CD4-positive, alpha-beta T cell treated with Interleukin-4 for 1 hour (primary cell): ENCODE measurements around the gene ACTG1.

ENCODE experiments used
- DNase-seq, 2 donors: peaks; one replicate each; pipeline ENCODE4 v3.0.0-alpha.2; 2020 to 2022

The ACTG1 gene

DNA sequence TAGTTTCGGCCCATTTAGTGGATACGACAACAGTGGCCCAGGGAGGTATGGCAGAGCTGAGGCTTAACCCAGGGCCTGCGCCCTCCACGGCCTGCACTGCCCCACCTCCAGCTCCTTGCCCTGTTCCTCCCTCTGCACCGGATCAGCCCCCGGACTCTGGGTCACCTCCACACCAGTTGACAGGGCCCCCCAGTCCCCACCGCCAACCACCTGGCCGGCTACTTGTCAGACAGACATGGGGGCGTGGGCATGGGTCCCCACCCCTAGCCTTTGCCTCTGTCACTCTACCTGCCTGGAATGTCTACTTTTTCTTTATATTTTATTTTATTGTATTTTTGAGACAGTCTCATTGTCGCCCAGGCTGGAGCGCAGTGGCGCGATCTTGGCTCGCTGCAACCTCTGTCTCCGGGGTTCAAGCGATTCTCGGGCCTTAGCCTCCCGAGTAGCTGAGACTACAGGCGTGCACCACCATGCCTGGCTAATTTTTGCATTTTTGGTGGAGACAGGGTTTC is 3.0 kb upstream of the ACTG1 start:
- DNase-seq, result no peak

DNA sequence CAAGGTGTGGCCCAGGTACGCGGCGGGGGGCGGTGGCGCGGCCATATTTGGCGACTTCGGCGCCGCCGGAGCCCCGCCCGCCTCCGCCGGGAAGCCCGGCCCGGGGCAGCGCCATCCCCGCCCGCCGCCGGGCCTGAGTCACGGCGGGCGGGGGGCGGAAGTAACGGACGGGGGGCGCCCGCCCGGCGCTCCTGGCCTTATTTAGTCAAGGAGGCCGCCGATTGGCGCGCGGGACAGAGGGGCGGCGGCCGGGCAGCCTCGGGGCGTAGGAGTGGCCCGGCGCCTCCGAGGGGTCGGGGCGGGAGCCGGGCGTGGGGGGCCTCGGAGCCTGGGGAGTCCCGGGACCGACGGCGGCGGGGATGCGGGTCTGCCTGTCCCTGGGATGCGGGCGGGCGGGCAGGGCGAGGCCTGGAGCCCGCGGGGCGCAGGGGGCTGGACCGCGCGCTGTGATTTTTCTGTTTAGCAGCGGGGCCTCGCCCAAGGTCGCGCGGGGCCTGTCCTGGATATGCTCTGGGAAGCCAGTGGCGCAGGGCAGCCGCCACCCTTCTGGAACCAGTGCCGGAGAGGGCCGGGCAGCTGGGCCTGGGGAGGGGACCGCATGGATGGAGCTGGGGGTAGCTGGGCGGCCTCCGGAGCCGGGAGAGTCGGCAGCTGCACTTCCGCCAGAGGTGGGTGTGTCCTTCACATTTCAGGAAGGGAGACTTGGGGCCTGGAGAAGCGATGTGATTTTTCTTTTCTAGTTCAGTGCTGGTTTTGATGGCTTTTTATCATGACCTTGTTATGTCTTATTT is 2.3 kb upstream of the ACTG1 start:
- peak; percentile 67 to 74 for DNase-seq

DNA sequence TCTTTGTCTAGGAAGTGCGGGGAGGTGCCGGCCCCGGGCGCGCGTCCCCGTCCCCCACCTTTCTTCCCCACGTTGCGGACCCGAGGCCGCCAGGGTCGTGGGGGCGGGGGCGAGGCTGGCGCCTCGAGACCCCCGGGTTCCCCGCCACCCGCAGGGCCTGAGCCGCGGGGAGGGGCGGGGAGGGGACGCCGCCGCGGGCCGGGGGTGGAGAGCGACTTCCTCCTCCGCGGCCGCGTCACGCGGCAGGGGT is 1.8 kb upstream of the ACTG1 start:
- DNase-seq, result no peak

DNA sequence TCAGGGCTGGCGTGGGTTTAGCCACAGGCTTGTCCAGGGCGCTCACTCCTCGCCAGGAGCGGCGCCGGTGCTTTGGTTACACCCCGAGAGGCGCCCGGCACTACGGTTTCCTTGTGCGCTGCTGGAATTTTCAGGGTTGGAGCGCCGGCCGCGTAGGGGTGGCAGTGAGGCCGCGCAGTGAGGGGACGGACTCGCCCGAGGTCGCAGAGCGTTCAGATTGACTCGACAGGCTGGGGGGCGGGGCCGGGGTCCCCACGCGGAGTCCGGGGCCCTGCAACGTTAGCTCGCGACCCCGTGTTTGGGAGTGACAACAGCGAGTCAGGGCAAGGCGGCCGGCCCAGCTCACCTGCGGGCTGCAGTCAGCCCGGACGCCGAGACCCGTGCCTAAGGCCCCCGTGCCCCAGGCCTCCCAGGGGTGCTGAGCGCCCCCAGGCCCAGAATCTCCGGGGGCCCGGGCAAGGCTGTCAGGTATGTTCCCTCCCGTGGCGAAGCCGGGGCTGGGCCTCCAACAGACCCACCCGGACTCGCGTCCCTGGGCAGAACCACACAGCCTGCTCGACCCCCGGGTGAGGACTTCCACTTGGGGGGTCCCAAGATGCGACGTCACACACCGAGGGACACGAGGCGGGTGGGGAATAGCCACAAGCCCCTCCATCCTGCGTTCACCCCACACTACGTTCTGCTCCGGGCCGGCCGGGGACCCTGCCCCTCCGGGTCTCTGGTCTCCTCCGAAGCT is 1.3 kb upstream of the ACTG1 start:
- peak in 1 of 2 donors; percentile 25 for DNase-seq

DNA sequence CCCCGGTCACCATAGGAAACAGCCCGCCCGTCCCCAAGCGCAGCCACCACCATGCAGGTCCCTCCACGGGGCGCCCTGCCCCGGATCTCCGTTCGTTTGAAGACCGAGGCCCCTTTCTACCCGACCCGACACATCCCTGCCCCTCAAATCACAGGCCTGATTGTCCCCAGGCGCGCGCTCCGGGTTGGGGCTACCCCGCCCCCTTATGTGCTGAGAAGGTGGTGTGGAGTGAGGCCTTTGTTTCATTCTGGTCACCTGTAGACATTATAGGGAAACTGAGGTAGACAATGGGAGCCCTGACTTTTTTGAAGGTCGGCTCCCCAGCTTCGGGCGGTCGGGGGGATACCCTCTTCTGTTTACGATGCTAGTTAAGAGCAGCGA is 763 bp upstream of the ACTG1 start:
- peak; percentile 60 to 64 for DNase-seq

DNA sequence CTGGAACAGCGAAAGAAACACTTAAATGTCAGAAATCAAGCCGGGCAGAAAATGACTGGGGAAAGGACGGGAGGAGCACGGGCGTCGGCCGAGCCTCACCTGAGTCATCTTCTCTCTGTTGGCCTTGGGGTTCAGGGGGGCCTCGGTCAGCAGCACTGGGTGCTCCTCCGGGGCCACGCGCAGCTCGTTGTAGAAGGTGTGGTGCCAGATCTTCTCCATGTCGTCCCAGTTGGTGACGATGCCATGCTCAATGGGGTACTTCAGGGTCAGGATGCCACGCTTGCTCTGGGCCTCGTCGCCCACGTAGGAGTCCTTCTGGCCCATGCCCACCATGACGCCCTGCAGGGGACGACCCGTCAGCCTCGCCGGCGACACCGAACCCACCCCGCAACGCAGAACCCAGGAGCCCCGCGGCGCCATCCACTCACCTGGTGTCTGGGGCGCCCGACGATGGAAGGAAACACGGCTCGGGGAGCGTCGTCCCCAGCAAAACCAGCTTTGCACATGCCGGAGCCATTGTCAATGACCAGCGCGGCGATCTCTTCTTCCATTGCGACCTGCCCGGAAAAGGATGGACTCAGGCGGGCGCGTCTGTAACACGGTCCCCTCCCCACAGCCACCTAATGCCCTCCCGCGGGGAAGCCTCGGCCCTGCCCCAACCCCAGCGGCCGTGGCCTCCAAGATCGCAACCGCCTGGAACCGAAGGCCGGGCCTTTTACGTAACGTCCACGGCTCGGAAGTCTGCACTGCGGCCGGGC is 616 bp downstream of the ACTG1 start:
- no peak for DNase-seq

DNA sequence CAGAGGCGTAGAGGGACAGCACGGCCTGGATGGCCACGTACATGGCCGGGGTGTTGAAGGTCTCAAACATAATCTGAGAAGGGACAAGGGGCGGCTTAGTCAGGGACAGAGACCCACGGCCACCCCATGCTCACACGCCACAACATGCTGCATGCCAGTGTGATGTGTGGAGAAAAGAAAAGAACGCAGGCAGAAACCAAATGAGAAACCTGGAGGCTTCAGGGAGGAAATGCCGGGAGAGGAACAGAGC is 1.1 kb downstream of the ACTG1 start:
- DNase-seq, result peak in 1 of 2 donors; percentile 27

DNA sequence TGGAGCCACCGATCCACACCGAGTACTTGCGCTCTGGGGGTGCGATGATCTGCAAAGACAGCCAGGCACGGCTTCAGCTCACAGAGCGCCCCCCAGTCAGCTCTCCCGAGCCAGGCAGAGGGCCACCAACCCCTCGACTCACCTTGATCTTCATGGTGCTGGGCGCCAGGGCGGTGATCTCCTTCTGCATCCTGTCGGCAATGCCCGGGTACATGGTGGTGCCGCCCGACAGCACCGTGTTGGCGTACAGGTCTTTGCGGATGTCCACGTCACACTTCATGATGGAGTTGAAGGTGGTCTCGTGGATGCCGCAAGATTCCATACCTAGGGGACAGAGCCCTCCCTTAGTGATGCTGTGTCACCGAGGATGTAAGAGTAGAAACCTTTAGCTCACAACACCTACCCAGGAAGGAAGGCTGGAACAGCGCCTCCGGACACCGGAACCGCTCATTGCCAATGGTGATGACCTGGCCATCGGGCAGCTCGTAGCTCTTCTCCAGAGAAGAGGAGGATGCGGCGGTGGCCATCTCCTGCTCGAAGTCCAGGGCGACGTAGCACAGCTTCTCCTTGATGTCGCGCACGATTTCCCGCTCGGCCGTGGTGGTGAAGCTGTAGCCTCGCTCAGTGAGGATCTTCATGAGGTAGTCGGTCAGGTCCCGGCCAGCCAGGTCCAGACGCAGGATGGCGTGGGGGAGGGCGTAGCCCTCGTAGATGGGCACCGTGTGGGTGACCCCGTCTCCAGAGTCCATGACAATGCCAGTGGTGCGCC is 1.6 kb downstream of the ACTG1 start:
- peak in 1 of 2 donors; percentile 48 for DNase-seq

DNA sequence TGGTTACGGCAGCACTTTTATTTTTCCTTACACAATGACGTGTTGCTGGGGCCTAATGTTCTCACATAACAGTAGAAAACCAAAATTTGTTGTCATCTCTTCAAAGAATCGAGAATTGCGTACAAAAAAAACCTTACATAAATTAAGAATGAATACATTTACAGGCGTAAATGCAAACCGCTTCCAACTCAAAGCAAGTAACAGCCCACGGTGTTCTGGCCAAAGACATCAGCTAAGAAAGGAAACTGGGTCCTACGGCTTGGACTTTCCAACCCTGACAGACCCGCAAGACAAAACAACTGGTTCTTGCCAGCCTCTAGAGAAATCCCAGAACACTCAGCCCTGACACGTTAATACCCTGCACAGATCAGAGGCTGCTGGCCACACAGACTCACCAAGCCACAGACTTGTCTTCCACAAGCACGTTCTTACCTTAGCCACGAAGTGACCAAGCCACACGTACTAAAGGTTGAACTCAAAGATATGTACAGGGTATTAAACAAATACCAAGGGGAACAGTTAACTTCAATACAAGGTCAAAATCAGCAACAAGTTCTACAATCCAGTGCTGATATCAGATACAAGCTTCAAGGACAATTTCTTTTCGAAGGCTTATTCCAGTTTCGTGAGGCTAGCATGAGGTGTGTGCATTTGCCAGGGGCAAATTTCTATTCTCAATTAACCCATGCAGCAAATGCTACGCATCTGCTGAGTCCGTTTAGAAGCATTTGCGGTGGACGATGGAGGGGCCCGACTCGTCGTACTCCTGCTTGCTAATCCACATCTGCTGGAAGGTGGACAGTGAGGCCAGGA is 2.4 kb downstream of the ACTG1 start:
- DNase-seq, result no peak

DNA sequence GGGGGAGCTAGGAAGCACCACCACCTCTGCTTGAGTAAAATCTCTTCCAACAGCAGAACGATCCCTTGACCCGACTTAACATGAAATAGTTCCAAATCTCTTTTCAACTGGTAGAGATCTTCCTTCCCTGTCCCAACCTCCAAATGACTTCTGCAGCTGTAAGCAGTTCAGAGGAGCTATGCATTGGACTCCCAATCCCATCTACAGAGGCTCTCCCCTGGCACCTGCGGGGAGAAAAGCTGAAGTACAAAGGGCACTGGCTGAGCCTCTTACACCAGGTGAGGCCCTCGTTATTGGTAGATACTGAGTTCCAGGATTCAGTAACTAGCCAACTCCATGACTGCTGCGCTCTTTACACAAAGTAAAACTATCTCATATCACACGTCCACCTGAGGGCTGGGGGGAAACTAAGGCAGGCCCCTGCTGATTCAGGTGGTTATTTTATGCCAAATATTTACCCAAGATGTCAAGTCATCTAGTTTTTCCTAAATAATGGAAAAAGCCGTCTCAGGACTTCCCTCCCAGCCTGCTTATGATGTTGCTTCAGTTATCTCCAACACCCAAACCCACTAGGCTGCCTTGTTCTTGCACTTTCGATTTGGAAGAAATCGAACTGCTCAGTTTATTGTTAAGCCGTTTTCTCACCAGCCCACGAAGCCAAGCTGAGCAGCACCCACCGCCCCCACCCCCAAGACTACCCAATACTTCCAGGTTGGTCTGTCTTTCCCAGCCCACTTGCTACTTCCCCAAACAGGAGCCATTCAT is 3.2 kb downstream of the ACTG1 start:
- peak; percentile 38 to 62 for DNase-seq

DNA sequence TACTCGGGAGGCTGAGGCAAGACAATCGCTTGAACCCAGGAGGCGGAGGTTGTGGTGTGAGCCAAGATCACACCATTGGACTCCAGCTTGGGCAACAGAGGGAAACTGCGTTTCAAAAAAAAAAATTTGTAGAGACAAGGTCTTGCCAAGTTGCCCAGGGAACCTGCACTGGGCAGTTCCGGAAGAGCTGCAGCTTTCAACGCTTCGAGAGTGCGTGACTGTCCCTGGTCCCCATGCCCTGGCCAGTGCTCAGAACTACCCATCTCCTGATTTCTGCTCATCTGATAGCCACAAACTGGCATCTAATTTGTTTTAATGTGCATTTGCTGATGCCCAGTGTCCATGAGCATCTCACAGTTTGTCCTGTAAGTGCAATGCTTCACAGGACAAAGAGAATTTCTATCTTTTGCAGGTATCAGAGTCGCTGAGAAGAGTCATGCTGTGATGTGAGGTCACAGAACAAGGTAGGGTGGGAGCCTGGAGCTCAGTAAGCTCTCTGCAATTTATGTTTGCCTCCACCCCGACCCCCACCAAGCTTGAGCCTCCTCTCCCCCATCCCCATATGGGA is 3.9 kb downstream of the ACTG1 start:
- no peak for DNase-seq

DNA sequence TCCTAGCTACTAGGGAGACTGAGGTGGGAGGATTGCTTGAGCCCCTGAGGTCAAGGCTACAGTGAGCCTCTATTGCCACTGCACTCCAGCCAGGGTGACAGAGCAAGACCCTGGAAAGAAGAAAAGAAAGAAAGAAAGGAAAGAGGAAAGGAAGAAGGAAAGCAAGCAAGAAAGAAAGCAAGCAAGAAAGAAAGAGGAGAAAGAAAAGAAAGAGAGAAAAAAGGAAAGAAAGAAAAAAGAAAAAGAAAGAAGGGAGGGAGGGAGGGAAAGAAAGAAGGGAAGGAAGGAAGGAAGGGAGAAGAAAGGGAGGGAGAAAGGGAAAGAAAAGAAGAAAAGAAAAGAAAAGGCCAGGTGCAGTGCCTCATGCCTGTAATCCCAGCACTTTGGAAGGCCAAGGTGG is 9.0 kb downstream of the ACTG1 start:
- no peak for DNase-seq

DNA sequence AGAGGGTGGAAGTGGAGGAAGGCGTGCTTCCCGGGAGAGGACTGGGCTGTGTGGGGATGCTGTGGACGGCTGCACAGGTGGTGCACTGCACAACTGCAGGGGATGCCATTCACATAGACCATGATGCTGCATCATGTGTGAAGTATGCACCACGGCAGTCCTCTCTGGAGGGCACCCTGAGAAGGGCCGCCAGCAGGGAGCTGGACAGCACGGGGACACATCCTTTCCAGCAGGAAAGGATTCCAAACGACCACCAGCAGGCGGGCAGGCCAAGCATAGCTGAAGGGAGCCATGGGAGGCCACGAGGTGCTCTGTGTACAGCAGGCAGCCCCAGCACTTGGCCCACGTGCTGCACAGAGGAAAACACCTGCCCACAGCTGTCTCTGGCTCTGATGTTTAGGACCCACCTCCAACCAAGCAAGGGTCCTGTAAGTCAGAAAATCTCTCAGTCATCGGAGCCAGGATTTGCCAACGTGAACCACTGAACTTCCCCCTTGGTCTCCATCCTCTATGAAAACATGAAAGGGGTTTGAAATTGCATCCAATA is 10.1 kb downstream of the ACTG1 start:
- no peak for DNase-seq

DNA sequence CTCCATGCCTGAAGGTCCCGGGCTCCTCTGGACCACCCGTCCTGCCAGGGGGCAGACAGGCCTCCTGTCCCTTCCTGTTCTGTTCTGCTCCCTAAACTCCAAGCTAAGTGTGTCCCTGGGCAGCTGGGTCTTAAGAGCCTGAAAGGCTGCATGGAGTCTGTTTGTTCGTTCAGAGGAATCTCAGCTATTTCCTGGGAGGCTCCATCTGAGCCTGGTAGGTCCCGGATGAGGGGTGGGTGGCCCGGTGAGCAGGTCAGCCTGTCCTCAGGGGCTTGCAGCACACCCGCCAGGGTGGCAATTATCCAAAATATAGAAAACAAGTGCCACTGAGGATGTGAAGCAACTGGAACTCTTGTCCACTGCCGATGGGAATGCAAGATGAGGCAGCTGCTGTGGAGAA is 12.6 kb downstream of the ACTG1 start:
- DNase-seq, result no peak

DNA sequence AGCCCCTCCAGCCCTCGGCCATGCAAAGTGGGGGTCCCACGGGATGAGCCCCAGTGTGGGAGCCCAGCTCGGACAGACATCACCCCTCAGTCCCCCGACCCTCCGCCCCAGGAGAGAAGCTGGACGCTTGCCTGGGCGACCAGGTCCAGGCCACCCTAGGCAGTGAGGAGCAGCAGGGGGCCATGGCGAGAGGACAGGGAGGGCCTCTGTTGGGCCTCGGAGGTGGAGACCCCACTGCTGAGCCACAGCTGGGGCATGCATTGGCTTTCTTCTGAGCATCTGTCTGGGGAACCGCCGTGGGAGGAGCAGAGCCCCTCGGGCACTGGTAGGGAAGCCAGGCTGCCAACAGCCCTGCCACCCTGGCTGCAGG is 13.0 kb downstream of the ACTG1 start:
- DNase-seq, result no peak

DNA sequence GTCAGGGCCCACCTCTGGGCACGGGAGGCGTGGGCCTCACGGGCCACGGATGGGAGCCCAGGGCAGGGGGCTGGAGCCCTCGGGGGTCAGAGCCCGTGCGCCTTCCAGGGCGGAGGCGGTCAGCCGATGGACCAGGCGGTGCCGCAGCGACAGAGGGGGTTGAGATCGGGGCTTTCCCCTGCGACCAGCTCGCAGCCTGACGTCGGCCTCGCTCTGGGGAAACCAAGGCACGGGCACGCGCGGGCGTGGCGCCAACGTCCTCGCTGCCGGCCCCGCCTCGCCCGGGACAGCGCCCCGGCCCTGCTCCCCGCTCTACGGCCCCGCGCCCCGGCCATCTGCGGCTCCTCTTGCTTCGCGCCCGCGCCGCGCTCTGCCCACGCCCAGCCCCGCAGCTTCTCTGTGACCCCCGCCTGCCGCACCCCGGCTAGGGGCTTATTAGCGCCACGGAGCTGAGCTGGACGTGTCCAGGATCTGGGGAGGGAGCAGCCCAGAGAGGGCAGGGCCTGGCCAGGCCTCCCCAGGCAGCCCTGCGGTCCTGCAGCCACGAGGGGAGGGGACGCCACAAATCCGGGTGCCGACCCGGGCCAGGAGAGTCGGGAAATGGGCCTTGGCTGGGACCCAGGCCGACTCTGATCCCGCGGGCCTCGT is 13.5 kb downstream of the ACTG1 start:
- no peak for DNase-seq

DNA sequence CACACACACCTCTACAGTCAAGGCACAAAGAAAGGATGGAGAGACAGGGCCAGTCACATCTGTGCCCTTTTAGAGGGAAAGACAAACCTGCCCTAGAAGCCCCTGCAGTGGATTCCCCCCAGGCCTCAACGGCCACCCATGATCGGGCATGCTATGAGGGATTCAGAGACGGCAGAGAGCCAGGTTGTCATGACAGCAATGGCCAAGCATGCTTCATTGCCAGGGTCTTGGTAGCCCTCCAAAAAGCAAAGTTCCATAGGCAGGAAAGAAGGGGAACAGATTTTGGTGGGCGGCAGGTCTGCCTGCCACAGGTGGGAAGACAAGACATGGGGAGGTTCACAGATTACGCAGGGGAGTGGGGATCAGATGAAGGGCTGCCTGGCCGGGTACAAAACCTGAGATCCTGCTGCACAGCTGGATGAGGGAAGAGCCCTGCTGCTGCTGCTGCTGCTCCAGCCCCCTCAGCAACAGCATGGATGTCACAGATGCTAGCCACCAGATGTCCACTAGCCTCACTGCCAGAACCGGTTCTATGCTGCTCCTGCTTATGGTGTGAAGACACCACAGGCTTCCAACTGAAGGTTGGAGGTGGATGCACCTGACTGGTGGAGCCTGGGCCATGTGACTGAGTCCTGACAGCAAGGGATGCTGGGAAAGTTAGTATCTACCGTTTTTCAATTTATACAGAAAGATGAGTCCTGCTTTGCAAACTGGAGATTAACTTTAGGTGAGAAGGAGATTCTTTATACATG is 17.8 kb downstream of the ACTG1 start:
- DNase-seq, result no peak

DNA sequence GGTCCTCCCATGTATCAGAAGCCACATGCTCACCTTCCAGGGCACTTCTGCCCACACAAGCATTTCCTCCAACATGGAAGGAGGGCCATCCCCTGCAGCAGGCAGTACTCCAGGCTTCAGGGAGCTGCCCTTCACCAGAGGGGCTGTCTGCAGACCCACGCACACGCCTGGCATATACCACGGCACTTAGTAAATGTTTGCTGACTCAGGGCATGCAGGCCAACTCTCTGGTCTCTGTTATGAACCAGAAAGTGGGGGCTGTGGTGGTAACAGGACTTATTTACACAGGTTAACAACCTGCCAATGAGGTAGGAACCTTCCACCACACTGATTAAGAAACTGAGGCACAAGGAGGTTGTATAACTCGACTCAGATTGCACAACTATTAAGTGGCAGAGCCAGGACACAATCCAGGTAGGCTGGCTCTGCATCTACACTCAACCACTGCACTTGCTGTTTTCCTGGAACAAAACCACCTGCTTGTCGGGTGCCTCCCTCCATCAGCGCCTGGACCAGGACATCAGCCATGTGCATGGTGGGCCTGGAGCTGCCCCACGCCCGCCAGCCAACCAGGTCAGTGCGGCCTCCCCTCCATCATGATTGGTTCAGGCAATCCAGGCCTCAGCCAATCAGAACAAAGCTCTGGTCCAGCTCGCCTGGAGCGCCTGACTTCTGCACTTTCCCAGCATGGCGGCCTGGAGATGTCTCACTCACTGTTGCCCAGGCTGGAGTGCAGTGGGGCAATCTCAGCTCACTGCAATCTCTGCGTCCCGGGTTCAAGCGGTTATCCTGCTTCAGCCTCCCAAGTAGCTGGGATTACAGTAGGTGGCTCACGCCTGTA is 19.2 kb downstream of the ACTG1 start:
- no peak for DNase-seq

DNA sequence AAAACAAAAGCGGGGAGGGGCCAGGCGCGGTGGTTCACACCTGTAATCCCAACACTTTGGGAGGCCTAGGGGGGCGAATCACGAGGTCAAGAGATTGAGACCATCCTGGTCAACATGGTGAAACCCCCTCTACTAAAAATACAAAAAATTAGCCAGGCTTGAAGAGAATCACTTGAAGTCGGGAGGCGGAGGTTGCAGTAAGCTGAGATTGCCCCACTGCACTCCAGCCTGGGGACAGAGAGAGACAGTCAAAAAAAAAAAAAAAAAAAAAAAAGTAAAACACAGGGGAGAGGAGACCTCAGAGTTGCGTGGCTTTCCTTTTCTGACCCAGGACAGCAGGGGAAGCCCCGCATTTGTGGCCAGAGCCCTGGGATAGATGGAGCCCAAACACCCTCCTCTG is 19.9 kb downstream of the ACTG1 start:
- no peak for DNase-seq
